ENCODE results near the gene TBC1D21.

The TBC1D21 gene

GRCh38 chr15:73865904-73866303, 7.5 kb upstream of the TBC1D21 start:
- H3K36me3 ChIP-seq (ENCODE audit: control insufficient read depth, low read depth, low read length), result no peaks in the 10 kb centered on the region
- H3K4me1 ChIP-seq (ENCODE audit: control insufficient read depth, low read depth, low read length), result peaks cover 13% of the 10 kb centered on the region
- H3K9ac ChIP-seq (ENCODE audit: low read length), result no peak overlapping the region
- H3K9me3 ChIP-seq (ENCODE audit: control insufficient read depth, low read depth, low read length), result no peaks in the 10 kb centered on the region
- H3K27me3 ChIP-seq (ENCODE audit: control insufficient read depth, insufficient read depth, low read length), result no peaks in the 10 kb centered on the region
- no peak overlapping the region for H3K4me3 ChIP-seq (ENCODE audit: low read length)
- H3K27ac ChIP-seq (ENCODE audit: low read length), result no peak overlapping the region

- peaks cover 13% of the 10 kb centered on the region for H3K4me1 ChIP-seq (ENCODE audit: control insufficient read depth, low read depth, low read length)
- H3K9me3 ChIP-seq (ENCODE audit: control insufficient read depth, low read depth, low read length), result no peaks in the 10 kb centered on the region
- H3K4me3 ChIP-seq (ENCODE audit: low read length), result no peak overlapping the region
- no peak overlapping the region for H3K9ac ChIP-seq (ENCODE audit: low read length)
- no peak overlapping the region for H3K27ac ChIP-seq (ENCODE audit: low read length)
- H3K36me3 ChIP-seq (ENCODE audit: control insufficient read depth, low read depth, low read length), result no peaks in the 10 kb centered on the region
- no peaks in the 10 kb centered on the region for H3K27me3 ChIP-seq (ENCODE audit: control insufficient read depth, insufficient read depth, low read length)
Measured at GRCh38 chr15:73866481-73866880, 6.9 kb upstream of the TBC1D21 start.

- Histone ChIP-seq H3K4me3 (ENCODE audit: low read length) (no peak overlapping the region), H3K9me3 (ENCODE audit: control insufficient read depth, low read depth, low read length) (no peaks in the 10 kb centered on the region), H3K36me3 (ENCODE audit: control insufficient read depth, low read depth, low read length) (no peaks in the 10 kb centered on the region), H3K4me1 (ENCODE audit: control insufficient read depth, low read depth, low read length) (peaks cover 11% of the 10 kb centered on the region), H3K27me3 (ENCODE audit: control insufficient read depth, insufficient read depth, low read length) (no peaks in the 10 kb centered on the region), H3K9ac (ENCODE audit: low read length) (no peak overlapping the region), H3K27ac (ENCODE audit: low read length) (no peak overlapping the region)
Measured at GRCh38 chr15:73866881-73867410, 6.4 kb upstream of the TBC1D21 start.

GRCh38 chr15:73867426-73867825, 5.9 kb upstream of the TBC1D21 start:
- Histone ChIP-seq H3K27ac (ENCODE audit: low read length) (no peak overlapping the region), H3K9me3 (ENCODE audit: control insufficient read depth, low read depth, low read length) (no peaks in the 10 kb centered on the region), H3K4me3 (ENCODE audit: low read length) (no peak overlapping the region), H3K9ac (ENCODE audit: low read length) (no peak overlapping the region), H3K27me3 (ENCODE audit: control insufficient read depth, insufficient read depth, low read length) (no peaks in the 10 kb centered on the region), H3K4me1 (ENCODE audit: control insufficient read depth, low read depth, low read length) (peaks cover 6% of the 10 kb centered on the region), H3K36me3 (ENCODE audit: control insufficient read depth, low read depth, low read length) (no peaks in the 10 kb centered on the region)

GRCh38 chr15:73867956-73868355, 5.4 kb upstream of the TBC1D21 start:
- Histone ChIP-seq H3K4me1 (ENCODE audit: control insufficient read depth, low read depth, low read length) (peaks cover 3% of the 10 kb centered on the region), H3K27me3 (ENCODE audit: control insufficient read depth, insufficient read depth, low read length) (no peaks in the 10 kb centered on the region), H3K4me3 (ENCODE audit: low read length) (no peak overlapping the region), H3K9ac (ENCODE audit: low read length) (no peak overlapping the region), H3K36me3 (ENCODE audit: control insufficient read depth, low read depth, low read length) (no peaks in the 10 kb centered on the region), H3K27ac (ENCODE audit: low read length) (no peak overlapping the region), H3K9me3 (ENCODE audit: control insufficient read depth, low read depth, low read length) (no peaks in the 10 kb centered on the region)

- H3K27me3 ChIP-seq (ENCODE audit: control insufficient read depth, insufficient read depth, low read length), result no peaks in the 10 kb centered on the region
- no peak overlapping the region for H3K4me3 ChIP-seq (ENCODE audit: low read length)
Measured at GRCh38 chr15:73869216-73869995, 4.0 kb upstream of the TBC1D21 start.

GRCh38 chr15:73870700-73871408, 2.5 kb upstream of the TBC1D21 start:
- Histone ChIP-seq H3K4me1 (ENCODE audit: control insufficient read depth, low read depth, low read length) (peaks cover 3% of the 10 kb centered on the region), H3K36me3 (ENCODE audit: control insufficient read depth, low read depth, low read length) (no peaks in the 10 kb centered on the region), H3K27me3 (ENCODE audit: control insufficient read depth, insufficient read depth, low read length) (no peaks in the 10 kb centered on the region), H3K27ac (ENCODE audit: low read length) (no peak overlapping the region), H3K4me3 (ENCODE audit: low read length) (no peak overlapping the region), H3K9ac (ENCODE audit: low read length) (no peak overlapping the region), H3K9me3 (ENCODE audit: control insufficient read depth, low read depth, low read length) (no peaks in the 10 kb centered on the region)

More at GRCh38 chr15:73869216-73869995, 4.0 kb upstream of the TBC1D21 start:
- Histone ChIP-seq H3K27ac (ENCODE audit: low read length) (no peak overlapping the region), H3K9ac (ENCODE audit: low read length) (no peak overlapping the region), H3K4me1 (ENCODE audit: control insufficient read depth, low read depth, low read length) (peaks cover 3% of the 10 kb centered on the region), H3K9me3 (ENCODE audit: control insufficient read depth, low read depth, low read length) (no peaks in the 10 kb centered on the region), H3K36me3 (ENCODE audit: control insufficient read depth, low read depth, low read length) (no peaks in the 10 kb centered on the region)

- H3K27me3 ChIP-seq (ENCODE audit: control insufficient read depth, insufficient read depth, low read length), result no peaks in the 10 kb centered on the region
Measured at GRCh38 chr15:73872346-73872745, 1.0 kb upstream of the TBC1D21 start.

GRCh38 chr15:73873889-73874511, 636 bp downstream of the TBC1D21 start:
- Histone ChIP-seq H3K9ac (ENCODE audit: low read length) (no peak overlapping the region), H3K36me3 (ENCODE audit: control insufficient read depth, low read depth, low read length) (no peaks in the 10 kb centered on the region), H3K4me3 (ENCODE audit: low read length) (no peak overlapping the region), H3K27ac (ENCODE audit: low read length) (no peak overlapping the region), H3K27me3 (ENCODE audit: control insufficient read depth, insufficient read depth, low read length) (no peaks in the 10 kb centered on the region), H3K9me3 (ENCODE audit: control insufficient read depth, low read depth, low read length) (no peaks in the 10 kb centered on the region), H3K4me1 (ENCODE audit: control insufficient read depth, low read depth, low read length) (peaks cover 3% of the 10 kb centered on the region)

More at GRCh38 chr15:73872346-73872745, 1.0 kb upstream of the TBC1D21 start:
- Histone ChIP-seq H3K9ac (ENCODE audit: low read length) (no peak overlapping the region), H3K4me3 (ENCODE audit: low read length) (no peak overlapping the region), H3K36me3 (ENCODE audit: control insufficient read depth, low read depth, low read length) (no peaks in the 10 kb centered on the region), H3K4me1 (ENCODE audit: control insufficient read depth, low read depth, low read length) (peaks cover 5% of the 10 kb centered on the region), H3K27ac (ENCODE audit: low read length) (no peak overlapping the region), H3K9me3 (ENCODE audit: control insufficient read depth, low read depth, low read length) (no peaks in the 10 kb centered on the region)

GRCh38 chr15:73879426-73879825, 6.1 kb downstream of the TBC1D21 start:
- H3K36me3 ChIP-seq (ENCODE audit: control insufficient read depth, low read depth, low read length), result no peaks in the 10 kb centered on the region
- H3K9me3 ChIP-seq (ENCODE audit: control insufficient read depth, low read depth, low read length), result no peaks in the 10 kb centered on the region
- H3K9ac ChIP-seq (ENCODE audit: low read length), result no peak overlapping the region
- H3K27ac ChIP-seq (ENCODE audit: low read length), result no peak overlapping the region
- H3K27me3 ChIP-seq (ENCODE audit: control insufficient read depth, insufficient read depth, low read length), result no peaks in the 10 kb centered on the region
- H3K4me3 ChIP-seq (ENCODE audit: low read length), result no peak overlapping the region
- peaks cover 3% of the 10 kb centered on the region for H3K4me1 ChIP-seq (ENCODE audit: control insufficient read depth, low read depth, low read length)

- Histone ChIP-seq H3K4me1 (ENCODE audit: control insufficient read depth, low read depth, low read length) (peaks cover 1% of the 10 kb centered on the region), H3K4me3 (ENCODE audit: low read length) (no peak overlapping the region), H3K9me3 (ENCODE audit: control insufficient read depth, low read depth, low read length) (no peaks in the 10 kb centered on the region), H3K27me3 (ENCODE audit: control insufficient read depth, insufficient read depth, low read length) (no peaks in the 10 kb centered on the region), H3K36me3 (ENCODE audit: control insufficient read depth, low read depth, low read length) (no peaks in the 10 kb centered on the region), H3K27ac (ENCODE audit: low read length) (no peak overlapping the region), H3K9ac (ENCODE audit: low read length) (no peak overlapping the region)
Measured at GRCh38 chr15:73881579-73882320, 8.4 kb downstream of the TBC1D21 start.

All from iPS-18a (cell line).